NCI-H1694 (cell line): Measurements from ENCODE around the gene KRTAP10-8.
"Not testable (repeated sequence)": the region's sequence is repeated elsewhere in the genome, so short reads cannot be mapped to it uniquely, and the experiment has no call there.

Experiments used
- DNase-seq: peaks from one replicate; lab custom pipeline; 2025; lab: John Stamatoyannopoulos, UW

The KRTAP10-8 gene

GRCh38 chr21:44646366-44647221, 34.7 kb downstream of the KRTAP10-8 start, which contains the start of gene KRTAP10-11:
KRTAP10-11 (plus strand) TSS chr21:44646414; CDS start chr21:44646459, 45 bp downstream.
- DNase-seq: peak; percentile 75

- no peak for DNase-seq
Measured at GRCh38 chr21:44647222-44647552, 35.3 kb downstream of the KRTAP10-8 start.

DNA sequence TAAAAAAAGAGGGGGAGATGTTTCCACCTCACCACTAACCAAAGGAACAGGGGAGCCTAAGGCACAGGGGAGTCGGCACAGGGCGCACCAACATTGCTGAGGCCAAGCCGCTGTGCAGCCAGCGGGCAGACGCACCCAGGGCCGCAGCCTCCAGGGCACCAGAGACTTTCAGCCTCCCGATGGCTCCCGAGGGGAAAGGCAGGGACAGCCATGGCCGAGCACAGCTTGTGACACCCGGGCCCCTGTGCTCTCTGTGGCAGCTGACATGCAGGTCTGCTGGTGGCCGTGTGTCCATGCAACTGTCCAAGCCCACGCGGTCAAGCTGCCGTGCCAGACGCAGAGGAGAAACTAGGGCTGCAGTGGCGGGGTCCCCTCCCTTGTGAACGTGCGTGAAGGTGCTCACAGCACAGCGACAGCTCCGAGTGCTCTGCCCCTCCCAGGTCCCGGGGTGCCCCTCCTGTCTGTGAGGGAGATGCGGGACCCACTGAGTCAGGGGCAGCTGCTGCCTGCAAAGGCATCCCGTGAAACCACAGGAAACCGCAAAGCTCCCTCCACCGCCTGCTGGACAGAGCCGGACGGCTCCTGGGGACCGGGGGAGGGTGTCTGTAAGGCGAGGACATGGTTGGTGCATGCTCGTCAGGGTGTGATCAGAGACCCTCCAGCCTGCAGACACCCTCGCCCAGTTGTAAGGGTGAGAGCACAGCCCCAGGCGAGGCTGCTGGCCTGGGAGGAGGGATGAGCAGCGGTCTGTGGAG, 36.9 kb downstream of the KRTAP10-8 start:
- no peak for DNase-seq

DNA sequence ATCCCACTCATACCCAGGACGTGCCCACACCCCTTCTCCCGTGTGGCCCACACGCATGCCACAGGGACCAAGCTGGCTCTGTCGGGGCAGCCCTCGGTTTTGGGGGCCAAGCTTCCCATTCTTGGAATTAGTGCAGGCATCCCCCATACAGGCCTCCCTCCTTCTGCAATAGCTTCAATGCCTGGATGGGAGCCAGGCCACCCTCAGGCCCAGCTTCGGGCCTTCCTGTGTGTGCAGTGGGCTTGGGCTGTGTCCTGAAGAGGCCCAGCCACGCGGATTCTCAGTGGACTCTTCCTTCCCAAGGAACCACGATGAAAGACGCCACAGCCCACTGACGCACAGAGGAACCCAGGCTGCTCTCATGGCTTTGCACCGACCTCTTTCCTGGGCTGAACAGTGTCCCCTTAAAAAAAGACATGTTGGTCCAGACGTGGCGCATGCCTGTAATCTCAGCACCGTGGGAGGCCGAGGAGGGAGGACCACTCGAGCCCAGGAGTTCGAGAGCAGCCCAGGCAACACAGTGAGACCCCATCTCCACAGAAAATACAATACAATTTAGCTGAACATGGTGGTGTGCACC, 37.7 kb downstream of the KRTAP10-8 start:
- no peak for DNase-seq

GRCh38 chr21:44650265-44650972, 38.5 kb downstream of the KRTAP10-8 start:
- DNase-seq: no peak

DNA sequence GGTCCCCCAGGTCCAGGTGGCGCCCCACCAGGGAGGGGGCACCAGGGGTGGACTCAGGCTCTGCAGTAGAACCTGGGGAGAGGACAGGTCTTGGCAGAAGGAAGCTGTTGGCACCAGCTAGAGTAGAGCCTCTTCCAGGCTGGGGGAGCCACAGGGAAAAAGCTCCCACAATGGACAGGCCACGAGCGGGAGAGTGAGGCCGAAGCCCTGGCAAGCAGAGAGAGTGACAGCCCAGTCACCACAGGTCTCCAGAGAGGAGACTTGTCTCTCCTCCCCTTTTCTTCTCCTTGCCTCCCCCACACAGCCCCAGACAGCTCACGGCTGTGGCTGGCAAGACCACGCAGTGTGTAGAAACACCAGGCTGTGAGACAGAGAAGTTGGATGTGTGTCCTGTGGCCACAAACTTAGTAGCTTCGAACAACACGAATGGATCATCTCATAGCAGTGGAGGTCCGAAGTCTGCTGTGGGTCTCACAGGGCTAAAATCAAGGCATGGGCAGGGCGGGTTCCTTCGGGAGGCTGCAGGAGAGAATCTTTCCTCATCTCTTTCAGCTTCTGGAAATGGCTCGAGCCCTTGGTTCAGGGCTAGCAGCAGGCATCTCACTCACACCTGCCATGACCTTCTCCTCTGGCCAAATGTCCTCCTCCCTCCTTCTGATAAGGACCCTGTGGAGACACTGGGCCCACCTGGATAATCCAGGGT, 39.2 kb downstream of the KRTAP10-8 start:
- DNase-seq: no peak

GRCh38 chr21:44653123-44653522, 41.2 kb downstream of the KRTAP10-8 start:
- DNase-seq: no peak

GRCh38 chr21:44653656-44654575, 42.0 kb downstream of the KRTAP10-8 start:
- no peak for DNase-seq

GRCh38 chr21:44654576-44655175, 42.8 kb downstream of the KRTAP10-8 start, which contains the start of gene KRTAP12-4:
KRTAP12-4 (minus strand) TSS chr21:44654659; CDS start chr21:44654614, 45 bp downstream.
- DNase-seq: no peak

GRCh38 chr21:44656868-44657267, 45.0 kb downstream of the KRTAP10-8 start:
- DNase-seq: no peak

DNA sequence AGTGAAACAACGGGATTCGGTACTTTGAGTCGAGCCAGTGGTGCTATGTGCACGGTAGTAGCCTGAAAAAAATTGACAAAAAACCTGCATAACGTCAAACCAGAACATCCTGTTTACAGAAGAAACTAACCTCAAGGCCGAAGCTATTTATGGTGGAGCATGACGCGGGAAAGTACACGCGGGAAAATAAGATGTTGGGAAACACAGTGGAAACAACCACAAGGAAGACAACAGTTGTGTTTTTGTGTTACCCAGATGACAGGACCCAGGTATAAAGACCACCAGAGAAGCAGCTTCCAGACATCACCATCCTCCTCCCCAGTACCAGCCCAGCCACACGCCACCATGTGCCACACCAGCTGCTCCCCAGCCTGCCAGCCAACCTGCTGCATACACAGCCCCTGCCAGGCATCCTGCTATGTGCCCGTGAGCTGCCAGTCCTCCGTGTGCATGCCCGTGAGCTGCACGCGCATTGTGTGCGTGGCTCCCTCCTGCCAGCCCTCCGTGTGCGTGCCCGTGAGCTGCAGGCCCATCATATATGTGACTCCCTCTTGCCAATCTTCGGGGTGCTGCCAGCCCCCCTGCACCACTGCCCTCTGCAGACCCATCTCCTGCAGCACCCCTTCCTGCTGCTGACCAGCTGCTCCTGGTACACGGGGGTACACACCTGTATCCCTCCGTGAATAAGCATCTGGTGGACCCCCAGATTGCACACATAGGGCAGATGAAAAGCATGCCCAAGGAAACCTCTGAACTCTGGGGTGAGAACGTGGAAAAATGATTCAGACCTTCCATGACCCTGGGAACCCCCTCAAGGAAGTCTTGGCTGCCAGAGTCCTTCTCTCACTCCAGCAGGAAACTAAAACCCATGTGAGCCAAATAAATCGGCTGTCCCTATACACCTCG, 46.0 kb downstream of the KRTAP10-8 start, which contains the start of gene KRTAP12-3:
Gene KRTAP12-3, plus strand, starts transcription at position 298 of the 906 bp plus-strand sequence. Its CDS starts 48 bp downstream, at position 346.
- DNase-seq: peak; percentile 37

DNA sequence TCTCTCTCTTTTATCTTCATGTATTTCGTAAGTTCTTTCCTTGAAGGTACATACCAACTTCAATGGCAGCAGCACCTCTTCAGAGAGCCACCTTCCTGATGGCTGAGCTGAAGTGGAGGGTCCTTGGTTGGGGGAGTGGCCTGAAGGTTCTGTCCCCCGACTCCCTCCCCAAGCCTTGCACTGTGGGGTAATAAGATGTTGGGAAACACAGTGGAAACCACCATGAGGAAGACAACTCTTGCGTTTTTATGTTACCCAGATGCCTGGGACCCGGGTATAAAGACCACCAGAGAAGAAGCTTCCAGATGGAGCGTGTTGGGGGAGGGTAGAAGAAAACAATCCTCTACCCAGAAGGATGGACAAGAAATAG, 46.6 kb downstream of the KRTAP10-8 start:
- no peak for DNase-seq

DNA sequence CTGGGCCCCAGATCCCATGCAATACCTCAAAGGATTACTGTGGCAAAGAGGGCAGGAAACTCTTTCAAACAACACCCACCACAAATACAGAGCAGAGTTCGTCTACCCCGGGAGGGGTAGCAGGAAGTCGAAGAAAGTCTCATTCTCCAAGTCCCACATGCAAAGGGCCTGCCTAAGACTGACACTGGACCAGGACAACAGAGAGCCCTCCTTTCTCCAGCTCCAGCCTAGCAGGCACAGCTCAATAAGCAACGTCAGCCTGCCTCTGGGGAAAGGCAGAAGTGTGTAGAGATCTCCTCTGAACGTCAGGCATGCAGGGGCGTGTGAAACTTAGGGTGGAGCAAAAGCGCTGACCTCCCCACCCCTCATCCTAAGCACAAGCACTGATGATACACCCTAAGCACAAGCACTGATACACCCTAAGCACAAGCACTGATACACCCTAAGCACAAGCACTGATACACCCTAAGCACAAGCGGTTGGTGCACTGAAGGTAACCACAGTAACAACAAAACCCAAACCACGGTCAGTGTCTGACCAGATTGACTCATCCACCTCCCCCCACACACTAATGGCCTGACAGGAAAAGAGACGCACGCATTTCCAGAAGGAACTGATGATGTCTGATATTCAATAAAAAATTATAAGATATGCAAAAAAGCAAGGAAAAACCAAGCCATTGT, 47.2 kb downstream of the KRTAP10-8 start:
- DNase-seq: no peak

- not testable (repeated sequence) for DNase-seq
Measured at GRCh38 chr21:44661567-44661966, 49.7 kb downstream of the KRTAP10-8 start.
